Testis (tissue), 2 donors: ENCODE measurements around the gene PTBP3.

Experiments
- POLR2A ChIP-seq: fragments of 450-650 bp; IDR thresholded peaks from one replicate; pipeline ENCODE4 v1.6.1; 2017; ENCODE audit warnings: antibody characterized with exemption, mild to moderate bottlenecking, moderate library complexity
- TF ChIP-seq, protein P1 (sequence below), 3 experiments: fragments of 450-650 bp in 2 of 3; fragments of 200-600 bp in 1 of 3; sonication (generic) in 1 of 3; IDR thresholded peaks; one replicate each; pipeline ENCODE4 v1.5.1; 2016 to 2019; ENCODE audit warnings: antibody characterized with exemption in 3 of 3, mild to moderate bottlenecking in 2 of 3, moderate library complexity in 1 of 3

GRCh38 chr9:112184221-112184620, 149.2 kb downstream of the PTBP3 start:
- TF ChIP-seq, protein P1, sequence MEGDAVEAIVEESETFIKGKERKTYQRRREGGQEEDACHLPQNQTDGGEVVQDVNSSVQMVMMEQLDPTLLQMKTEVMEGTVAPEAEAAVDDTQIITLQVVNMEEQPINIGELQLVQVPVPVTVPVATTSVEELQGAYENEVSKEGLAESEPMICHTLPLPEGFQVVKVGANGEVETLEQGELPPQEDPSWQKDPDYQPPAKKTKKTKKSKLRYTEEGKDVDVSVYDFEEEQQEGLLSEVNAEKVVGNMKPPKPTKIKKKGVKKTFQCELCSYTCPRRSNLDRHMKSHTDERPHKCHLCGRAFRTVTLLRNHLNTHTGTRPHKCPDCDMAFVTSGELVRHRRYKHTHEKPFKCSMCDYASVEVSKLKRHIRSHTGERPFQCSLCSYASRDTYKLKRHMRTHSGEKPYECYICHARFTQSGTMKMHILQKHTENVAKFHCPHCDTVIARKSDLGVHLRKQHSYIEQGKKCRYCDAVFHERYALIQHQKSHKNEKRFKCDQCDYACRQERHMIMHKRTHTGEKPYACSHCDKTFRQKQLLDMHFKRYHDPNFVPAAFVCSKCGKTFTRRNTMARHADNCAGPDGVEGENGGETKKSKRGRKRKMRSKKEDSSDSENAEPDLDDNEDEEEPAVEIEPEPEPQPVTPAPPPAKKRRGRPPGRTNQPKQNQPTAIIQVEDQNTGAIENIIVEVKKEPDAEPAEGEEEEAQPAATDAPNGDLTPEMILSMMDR (IDR thresholded peaks at IDR 0.05): no peak
- TF ChIP-seq POLR2A: no peak
